Activated naive CD4-positive, alpha-beta T cell treated with anti-CD3 and anti-CD28 coated beads, Interleukin-2, amount 10 ng/mL, durations not matched to agents 7 days and 5 days (primary cell): ENCODE results near the gene PPP1R26.
"Not testable (repeated sequence)": the region's sequence is repeated elsewhere in the genome, so short reads cannot be mapped to it uniquely, and the experiment has no call there.

ENCODE experiments used
- CTCF ChIA-PET: fragments of 350-600 bp; sonication (Branson Sonifier 250); formaldehyde crosslinking; loops from one replicate; lab custom pipeline; 2021; ENCODE audit warnings: antibody characterized with exemption; lab: Charles Lee
- DNase-seq: peaks from one replicate; pipeline ENCODE4 v3.0.0-alpha.2; 2020
- H3K27ac Mint-ChIP-seq: one replicate; pipeline ENCODE4 v1.8.0; 2021; ENCODE audit warnings: mild to moderate bottlenecking, moderate library complexity, mixed read lengths
- H3K27me3 Mint-ChIP-seq: one replicate; pipeline ENCODE4 v1.8.0; 2021; ENCODE audit warnings: mild to moderate bottlenecking, mixed read lengths
- H3K36me3 Mint-ChIP-seq: one replicate; pipeline ENCODE4 v1.8.0; 2021; ENCODE audit warnings: mixed read lengths
- H3K4me1 Mint-ChIP-seq: one replicate; pipeline ENCODE4 v1.8.0; 2021; ENCODE audit warnings: mixed read lengths
- H3K4me3 Mint-ChIP-seq: one replicate; pipeline ENCODE4 v1.8.0; 2021; ENCODE audit warnings: mild to moderate bottlenecking, moderate library complexity, mixed read lengths
- H3K9me3 Mint-ChIP-seq: one replicate; pipeline ENCODE4 v1.8.0; 2021; ENCODE audit warnings: mixed read lengths

The PPP1R26 gene

DNA sequence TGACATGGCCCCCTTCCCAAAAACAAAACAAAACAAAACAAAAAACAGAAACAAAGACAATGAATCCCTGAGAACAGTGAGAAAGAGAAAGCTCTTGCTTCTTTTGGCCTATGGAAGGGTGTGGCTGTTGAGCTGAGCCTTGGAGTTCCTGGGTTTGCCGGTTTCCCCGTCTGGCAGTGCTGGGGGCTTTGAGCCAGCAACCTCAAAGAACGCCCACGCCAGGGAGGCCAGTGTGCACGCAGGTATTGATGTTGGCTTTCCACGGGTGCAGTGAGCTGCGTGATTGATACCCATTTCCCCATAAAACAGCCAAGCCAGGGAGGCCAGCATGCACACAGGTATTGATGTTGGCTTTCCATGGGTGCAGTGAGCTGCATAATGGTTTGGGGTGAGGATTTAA, 33.3 kb downstream of the PPP1R26 start:
- no peaks in the 10 kb centered on the region for H3K36me3 Mint-ChIP-seq
- CTCF ChIA-PET: no interaction called here
- H3K27me3 Mint-ChIP-seq: peaks cover 13% of the 10 kb centered on the region
- H3K4me1 Mint-ChIP-seq: peaks cover 6% of the 10 kb centered on the region
- no peak for DNase-seq
- peaks cover 6% of the 10 kb centered on the region for H3K9me3 Mint-ChIP-seq
- H3K27ac Mint-ChIP-seq: no peak overlapping the region
- no peak overlapping the region for H3K4me3 Mint-ChIP-seq

DNA sequence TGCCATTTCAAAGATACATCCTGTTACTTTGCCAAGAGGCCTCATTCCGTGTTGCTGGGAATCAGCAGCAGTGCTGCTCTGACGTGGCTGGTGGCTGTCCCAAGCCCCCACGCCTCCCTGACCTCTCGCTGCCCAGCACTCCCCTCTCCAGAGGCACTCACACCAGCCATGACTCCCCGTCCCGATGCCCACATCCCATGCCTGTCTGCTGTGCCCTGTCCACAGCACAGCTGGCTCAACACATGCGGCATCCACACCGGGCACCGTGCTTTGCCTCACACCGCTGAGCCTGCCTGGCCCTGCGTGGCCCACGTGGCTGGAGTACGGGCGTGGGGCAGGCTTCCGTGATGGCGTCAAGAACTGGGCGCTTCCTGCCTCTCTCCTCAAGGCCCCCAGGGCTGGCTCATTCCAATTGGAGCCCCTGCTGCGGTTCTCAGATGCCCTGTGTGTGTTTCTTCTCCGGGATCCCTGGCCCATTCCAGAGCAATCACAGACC, 33.8 kb downstream of the PPP1R26 start:
- H3K36me3 Mint-ChIP-seq: no peaks in the 10 kb centered on the region
- H3K9me3 Mint-ChIP-seq: peaks cover 6% of the 10 kb centered on the region
- peaks cover 6% of the 10 kb centered on the region for H3K4me1 Mint-ChIP-seq
- no peak for DNase-seq
- no peak overlapping the region for H3K27ac Mint-ChIP-seq
- no peak overlapping the region for H3K4me3 Mint-ChIP-seq
- CTCF ChIA-PET: no interaction called here
- H3K27me3 Mint-ChIP-seq: peaks cover 8% of the 10 kb centered on the region

DNA sequence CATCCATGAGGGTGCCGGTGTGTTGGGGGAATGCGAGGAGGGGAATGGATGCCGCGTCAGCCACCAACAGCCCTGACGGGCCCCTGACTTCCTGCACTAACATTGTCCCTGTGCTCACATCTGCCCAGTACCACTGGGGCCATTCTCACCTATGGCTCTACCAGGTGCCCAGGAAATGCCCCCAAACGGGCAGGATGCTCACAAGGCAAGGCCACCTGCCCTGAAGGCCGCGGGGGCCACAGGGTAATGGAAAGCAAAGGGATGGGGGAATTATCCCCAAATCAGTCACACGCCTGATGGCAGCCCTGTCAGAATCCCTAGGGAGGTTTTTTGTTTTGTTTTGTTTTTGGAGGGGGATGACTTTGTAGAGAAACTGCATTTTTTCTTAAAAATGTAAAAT, 34.3 kb downstream of the PPP1R26 start:
- CTCF ChIA-PET, H3K27ac Mint-ChIP-seq, H3K4me1 Mint-ChIP-seq, DNase-seq, H3K4me3 Mint-ChIP-seq, H3K36me3 Mint-ChIP-seq, H3K9me3 Mint-ChIP-seq, H3K27me3 Mint-ChIP-seq: not testable (repeated sequence)

DNA sequence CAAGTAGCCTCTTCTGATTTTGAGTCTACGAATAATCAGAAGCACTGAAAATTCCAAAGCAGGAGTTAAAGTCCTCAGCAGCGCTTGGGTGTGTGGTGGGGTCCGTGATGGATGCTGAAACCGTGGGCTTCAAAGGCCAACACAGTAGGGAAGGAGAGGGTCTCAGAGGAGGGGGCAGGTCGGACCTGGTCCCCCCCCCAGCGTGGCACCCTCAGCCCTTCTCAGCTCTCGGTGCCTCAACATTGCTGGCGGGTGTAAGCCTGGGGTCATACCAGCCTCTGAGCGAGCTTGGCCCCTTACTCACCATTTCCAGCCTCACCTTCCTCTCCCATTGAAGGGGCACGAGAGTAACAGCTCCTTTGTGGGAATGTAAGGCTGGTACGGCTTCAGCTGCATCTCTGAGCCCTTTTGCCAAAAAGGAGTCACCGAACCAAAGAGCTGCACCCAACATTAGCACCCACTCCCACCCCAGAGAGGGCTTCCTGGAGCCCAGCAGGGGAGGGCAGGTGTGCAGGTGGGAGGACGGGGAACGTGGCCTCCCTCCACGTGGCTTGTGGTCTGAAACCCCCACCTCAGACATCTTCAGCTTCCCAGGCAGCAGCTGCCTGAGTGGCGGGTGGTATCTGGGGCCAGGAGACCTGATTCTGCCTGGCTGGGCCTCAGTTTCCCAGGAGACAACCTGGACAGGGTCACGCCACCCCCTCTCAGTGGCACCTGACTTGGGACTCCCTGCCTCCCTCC, 34.9 kb downstream of the PPP1R26 start:
- Mint-ChIP-seq H3K27me3 (peaks cover 5% of the 10 kb centered on the region), H3K9me3 (peaks cover 1% of the 10 kb centered on the region), H3K4me1 (peaks cover 6% of the 10 kb centered on the region), H3K36me3 (no peaks in the 10 kb centered on the region), H3K27ac (no peak overlapping the region), H3K4me3 (no peak overlapping the region)
- CTCF ChIA-PET: no interaction called here
- no peak for DNase-seq

DNA sequence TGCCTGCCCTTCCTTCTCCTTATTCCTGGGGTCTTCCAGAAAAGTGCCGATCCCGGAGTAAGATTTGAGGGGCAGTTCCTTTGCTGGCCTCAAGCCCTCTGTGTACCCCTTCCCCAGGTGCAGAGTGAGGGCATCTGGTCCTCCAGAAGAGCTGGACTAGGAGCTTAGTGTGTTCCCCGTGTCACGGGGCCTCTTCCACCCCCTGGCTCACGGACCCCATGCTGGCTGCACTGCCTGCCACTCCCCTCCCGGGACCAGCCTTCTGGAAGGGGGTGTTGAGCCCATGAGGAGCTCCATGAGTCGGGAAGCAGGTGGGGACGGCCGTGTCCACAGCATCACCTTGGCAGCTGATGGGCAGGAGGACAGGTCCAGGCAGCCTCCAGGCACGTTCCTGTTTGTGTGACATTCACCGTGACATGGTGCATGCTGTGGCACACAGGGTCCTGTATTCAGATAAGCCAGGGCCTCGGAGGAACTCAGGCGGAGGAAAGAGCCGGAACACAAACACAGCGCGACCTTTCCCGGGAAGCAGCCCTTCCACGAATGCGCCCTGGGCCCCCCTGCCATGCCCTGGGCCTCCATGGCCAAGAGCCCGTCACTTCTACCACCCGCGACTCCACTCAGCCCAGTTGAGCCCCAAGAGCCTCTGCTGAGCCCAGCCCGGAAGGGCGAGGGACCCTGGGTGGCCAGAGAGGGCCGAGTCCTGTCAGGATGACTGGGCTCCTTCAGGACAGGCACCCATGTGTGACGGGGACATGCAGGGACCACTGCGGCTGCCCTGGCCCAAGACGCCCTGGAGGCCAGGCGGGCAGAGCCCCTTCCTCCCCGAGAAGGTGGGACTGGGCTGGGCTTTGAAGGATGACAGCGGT, 35.7 kb downstream of the PPP1R26 start:
- CTCF ChIA-PET: no interaction called here
- H3K27ac Mint-ChIP-seq: no peak overlapping the region
- peaks cover 6% of the 10 kb centered on the region for H3K4me1 Mint-ChIP-seq
- H3K27me3 Mint-ChIP-seq: peaks cover 5% of the 10 kb centered on the region
- DNase-seq: no peak
- no peak overlapping the region for H3K4me3 Mint-ChIP-seq
- no peaks in the 10 kb centered on the region for H3K9me3 Mint-ChIP-seq
- H3K36me3 Mint-ChIP-seq: no peaks in the 10 kb centered on the region

DNA sequence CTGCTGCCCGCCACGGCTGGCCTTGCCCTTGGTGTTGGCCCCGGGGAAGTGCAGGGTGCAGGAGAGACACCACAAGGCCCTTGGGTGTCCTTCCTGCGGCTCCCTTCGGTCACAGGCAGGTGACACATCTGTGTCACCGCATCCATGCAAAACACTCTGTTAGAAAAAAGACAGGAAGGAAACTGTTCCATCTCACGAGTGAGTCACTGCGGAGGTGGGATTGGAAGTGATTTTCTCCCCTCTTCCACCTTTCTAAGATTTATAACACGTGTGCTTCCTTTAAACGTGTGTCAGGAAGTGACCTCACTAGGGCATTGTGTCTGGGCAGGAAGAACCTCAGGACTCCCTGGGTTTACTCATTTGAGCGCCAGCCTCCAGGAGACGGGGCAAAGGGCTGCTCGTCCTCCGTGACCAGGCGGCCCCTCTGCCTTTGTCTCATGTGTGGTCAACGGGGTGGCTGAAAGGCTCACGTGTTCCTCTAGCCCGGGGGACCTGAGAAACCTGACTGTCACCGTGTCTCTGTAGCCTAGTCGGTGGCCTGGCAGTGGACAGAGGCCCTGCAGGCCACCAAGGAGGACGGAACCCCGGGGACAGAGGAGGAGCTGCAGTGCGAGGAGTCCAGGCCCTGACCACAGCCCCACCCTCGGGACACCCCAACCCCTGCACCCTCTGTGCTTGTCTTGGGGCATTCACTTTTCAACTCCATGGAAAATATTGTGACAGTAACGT, 36.7 kb downstream of the PPP1R26 start:
- Mint-ChIP-seq H3K9me3 (no peaks in the 10 kb centered on the region), H3K36me3 (no peaks in the 10 kb centered on the region), H3K4me3 (no peak overlapping the region), H3K27me3 (peaks cover 5% of the 10 kb centered on the region), H3K4me1 (peaks cover 4% of the 10 kb centered on the region), H3K27ac (no peak overlapping the region)
- no peak for DNase-seq
- CTCF ChIA-PET: no interaction called here

DNA sequence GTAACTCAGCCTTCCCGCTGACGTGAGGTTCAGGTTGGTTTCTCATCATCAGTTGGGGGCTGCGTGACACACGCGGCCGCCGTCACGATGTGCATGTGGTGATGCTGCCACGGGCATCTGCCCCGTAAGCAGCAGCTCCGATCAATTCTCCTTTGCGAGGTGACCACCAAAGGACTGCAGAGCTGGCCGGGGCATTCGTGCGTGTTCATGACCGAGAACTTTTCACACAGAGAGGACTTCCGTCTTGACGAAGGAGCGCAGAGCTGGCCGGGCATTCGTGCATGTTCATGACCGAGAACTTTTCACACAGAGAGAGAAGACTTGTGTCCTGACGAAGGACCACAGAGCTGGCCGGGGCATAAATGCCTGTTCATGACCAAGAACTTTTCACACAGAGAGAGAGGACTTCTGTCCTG, 37.8 kb downstream of the PPP1R26 start:
- H3K27me3 Mint-ChIP-seq: peaks cover 5% of the 10 kb centered on the region
- H3K4me1 Mint-ChIP-seq: peaks cover 4% of the 10 kb centered on the region
- DNase-seq: no peak
- no peaks in the 10 kb centered on the region for H3K36me3 Mint-ChIP-seq
- H3K9me3 Mint-ChIP-seq: no peaks in the 10 kb centered on the region
- H3K27ac Mint-ChIP-seq: no peak overlapping the region
- CTCF ChIA-PET: interaction anchor here (1.2 kb wide), 1 partner anchor 13 kb away, joined by 7 read pairs; no protein-coding TSS in a partner anchor
- no peak overlapping the region for H3K4me3 Mint-ChIP-seq

DNA sequence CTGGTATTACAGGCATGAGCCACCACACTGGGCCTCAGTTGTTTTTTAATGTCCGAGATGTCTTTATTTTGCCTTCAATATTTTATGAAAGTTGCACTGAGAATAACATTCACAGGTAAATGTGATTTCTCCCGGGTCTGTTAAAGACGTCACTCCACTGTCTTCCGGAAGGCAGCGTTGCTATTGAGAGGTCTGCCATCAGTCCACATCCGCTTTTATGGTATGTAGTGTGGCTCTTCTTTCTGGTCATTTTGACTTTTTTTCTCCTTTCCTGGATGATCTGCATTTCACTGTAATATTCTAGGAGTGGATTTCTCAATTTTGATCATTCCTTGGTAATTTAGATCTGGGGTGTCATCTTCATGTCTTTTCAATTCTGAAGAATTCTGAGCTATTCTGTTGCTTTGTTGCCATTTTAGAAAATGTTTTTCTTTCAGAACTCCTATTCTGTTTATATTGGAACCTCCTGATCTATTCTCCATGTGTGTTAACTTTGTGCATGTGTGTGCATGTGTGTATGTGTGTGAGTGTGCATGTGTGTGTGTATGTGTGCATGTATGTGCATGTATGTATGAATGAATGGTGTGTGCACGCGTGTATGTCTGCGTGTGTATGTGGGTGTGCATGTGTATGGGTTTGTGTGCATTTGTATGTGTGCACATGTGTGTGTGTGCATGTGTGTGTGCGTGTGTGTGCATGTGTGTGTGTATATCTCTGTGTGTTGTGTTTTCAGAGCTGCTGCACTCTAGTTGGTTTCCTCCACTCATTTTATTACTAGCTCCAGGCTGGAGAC, 39.8 kb downstream of the PPP1R26 start:
- CTCF ChIA-PET: no interaction called here
- DNase-seq: no peak

DNA sequence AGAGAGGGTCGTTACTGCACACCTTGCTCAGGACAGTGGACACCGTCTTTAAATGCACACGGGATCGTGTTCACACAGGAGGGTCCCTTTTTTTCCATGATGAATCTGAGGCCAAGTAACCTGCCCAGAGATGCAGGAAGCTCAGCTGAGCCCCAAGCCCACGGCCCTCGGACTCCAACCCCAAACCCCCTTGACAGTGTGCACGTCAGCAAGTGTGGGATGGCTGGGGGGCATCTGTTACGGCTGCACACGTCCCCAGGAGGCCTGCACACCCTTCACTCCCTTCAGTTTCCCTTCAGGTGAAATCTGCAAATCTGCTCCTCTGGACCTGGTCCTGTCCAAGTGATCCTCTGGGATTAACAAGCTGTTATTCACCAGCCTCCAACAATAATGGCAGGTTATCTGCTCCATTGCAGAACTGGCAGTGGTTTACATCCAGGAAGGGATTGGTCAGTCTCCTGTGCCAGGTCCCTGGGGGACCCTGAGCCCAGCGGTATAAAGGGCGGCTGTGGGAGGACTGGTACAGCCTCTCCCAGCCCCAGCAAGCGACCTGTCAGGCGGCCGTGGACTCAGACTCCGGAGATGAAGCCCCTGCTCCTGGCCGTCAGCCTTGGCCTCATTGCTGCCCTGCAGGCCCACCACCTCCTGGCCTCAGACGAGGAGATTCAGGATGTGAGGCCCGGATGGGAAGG, 41.5 kb downstream of the PPP1R26 start, which contains the start of gene LCN1:
TSS of gene LCN1 (plus strand) at position 525 of the 692 bp plus-strand sequence. CDS start at position 583, 58 bp downstream.
- Mint-ChIP-seq H3K4me3 (no peak within 1 kb of the TSS), H3K27ac (no peak within 1 kb of the TSS), H3K27me3 (peaks cover 5% of the 10 kb centered on the region), H3K9me3 (no peaks in the 10 kb centered on the region), H3K36me3 (no peaks in the 10 kb centered on the region), H3K4me1 (peaks cover 2% of the 10 kb centered on the region)
- CTCF ChIA-PET: no interaction called here
- peak; percentile 14 for DNase-seq

More for the DNA sequence above, 39.8 kb downstream of the PPP1R26 start:
- no peaks in the 10 kb centered on the region for H3K36me3 Mint-ChIP-seq
- no peak overlapping the region for H3K27ac Mint-ChIP-seq
- H3K4me3 Mint-ChIP-seq: no peak overlapping the region
- no peaks in the 10 kb centered on the region for H3K9me3 Mint-ChIP-seq
- H3K27me3 Mint-ChIP-seq: peaks cover 5% of the 10 kb centered on the region
- H3K4me1 Mint-ChIP-seq: peaks cover 4% of the 10 kb centered on the region

DNA sequence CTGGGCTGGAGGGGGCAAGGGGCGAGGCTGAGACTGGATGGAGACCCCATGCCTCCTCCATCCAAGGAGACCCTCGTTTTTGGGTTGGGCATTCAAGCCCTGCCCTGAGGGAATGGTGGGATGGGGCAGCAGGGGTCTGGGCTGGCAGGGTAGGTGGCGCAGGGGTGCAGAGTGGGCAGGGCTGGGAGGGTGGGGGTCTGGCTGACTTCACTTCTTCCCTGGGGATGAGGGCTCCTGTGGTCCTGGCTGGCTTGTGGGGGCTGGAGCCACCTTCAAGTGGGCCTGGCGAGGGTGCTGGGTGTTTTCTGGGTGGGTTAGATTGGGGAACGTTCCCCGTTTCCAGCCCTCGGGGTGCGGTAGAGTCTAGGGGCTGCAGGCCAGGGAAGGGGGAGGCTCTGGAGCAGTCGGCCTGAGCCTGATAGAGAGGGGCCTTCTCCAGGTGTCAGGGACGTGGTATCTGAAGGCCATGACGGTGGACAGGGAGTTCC, 42.1 kb downstream of the PPP1R26 start:
- peak; percentile 17 for DNase-seq
- no peaks in the 10 kb centered on the region for H3K36me3 Mint-ChIP-seq
- H3K4me3 Mint-ChIP-seq: no peak overlapping the region
- no peaks in the 10 kb centered on the region for H3K4me1 Mint-ChIP-seq
- H3K27me3 Mint-ChIP-seq: peaks cover 5% of the 10 kb centered on the region
- H3K27ac Mint-ChIP-seq: no peak overlapping the region
- no peaks in the 10 kb centered on the region for H3K9me3 Mint-ChIP-seq
- CTCF ChIA-PET: no interaction called here

DNA sequence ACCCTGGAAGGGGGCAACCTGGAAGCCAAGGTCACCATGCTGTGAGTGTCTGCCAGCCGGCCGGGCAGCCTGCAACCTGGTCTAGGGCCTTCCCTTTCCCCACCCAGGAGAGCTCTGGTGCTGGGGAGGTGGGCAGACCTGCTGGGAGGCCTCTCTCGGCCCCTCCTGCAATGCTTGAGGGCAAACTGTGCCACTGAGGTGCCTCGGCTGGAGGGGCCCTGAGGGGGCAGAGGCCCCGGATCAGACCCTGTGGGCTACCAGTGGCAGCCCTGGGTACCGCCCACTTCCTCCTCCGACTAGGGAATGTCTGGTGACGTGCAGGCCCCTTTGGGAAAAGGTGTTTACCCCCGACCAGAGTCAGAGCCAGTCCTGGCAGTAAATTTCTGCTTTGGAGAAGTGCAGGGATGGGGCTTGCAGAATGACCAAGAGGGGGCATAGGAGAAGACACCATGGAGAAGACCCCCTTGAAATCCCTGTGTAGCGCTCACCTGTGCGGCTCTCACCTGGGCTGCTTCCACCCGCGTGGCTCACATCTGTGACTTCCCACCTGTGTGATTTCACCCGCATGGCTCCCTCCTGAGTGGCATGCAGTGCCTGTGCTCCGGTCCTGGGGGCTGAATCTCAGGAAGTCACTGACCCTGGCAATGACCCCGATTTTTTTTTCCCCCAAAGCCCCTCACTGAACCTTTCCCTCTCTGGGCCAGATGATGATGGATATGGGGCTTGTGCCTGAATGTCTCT, 42.7 kb downstream of the PPP1R26 start:
- Mint-ChIP-seq H3K27me3 (peaks cover 4% of the 10 kb centered on the region), H3K36me3 (no peaks in the 10 kb centered on the region), H3K9me3 (no peaks in the 10 kb centered on the region), H3K27ac (no peak overlapping the region), H3K4me1 (no peaks in the 10 kb centered on the region), H3K4me3 (no peak overlapping the region)
- no peak for DNase-seq
- CTCF ChIA-PET: no interaction called here

DNA sequence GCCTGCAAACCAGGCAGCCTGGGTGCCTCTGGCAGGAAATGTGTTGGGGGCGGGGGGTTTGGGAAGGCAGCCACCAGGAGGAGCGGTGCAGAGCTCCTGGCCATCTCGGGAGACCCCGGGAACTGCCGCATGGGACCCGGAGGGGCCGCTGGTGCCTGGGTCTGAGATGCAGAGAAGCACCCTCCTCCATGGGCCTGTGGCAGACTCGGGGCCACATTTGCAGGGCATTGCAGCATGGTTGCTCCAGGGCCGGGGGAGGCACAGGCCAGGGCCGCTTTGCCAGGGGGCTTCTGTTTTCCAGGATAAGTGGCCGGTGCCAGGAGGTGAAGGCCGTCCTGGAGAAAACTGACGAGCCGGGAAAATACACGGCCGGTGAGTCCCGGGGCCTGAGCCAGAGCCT, 43.3 kb downstream of the PPP1R26 start:
- Mint-ChIP-seq H3K27me3 (no peaks in the 10 kb centered on the region), H3K4me1 (no peaks in the 10 kb centered on the region), H3K4me3 (no peak overlapping the region), H3K27ac (no peak overlapping the region), H3K9me3 (no peaks in the 10 kb centered on the region), H3K36me3 (no peaks in the 10 kb centered on the region)
- CTCF ChIA-PET: no interaction called here
- DNase-seq: no peak
